NT2/D1 (cell line): ENCODE data around the gene UPK3A.

Experiments
- SUZ12 ChIP-seq: IDR thresholded peaks from 2 replicates; pipeline ENCODE4 v1.6.1; 2011; ENCODE audit not compliant: insufficient read length, insufficient read depth; ENCODE audit errors: extremely low read depth
- YY1 ChIP-seq: IDR thresholded peaks from 2 replicates; pipeline ENCODE4 v1.6.1; 2011; ENCODE audit not compliant: insufficient read length, insufficient read depth
- ZNF274 ChIP-seq: IDR thresholded peaks from 2 replicates; pipeline ENCODE4 v1.6.1; 2011; ENCODE audit warnings: mild to moderate bottlenecking, low read depth, low read length

DNA sequence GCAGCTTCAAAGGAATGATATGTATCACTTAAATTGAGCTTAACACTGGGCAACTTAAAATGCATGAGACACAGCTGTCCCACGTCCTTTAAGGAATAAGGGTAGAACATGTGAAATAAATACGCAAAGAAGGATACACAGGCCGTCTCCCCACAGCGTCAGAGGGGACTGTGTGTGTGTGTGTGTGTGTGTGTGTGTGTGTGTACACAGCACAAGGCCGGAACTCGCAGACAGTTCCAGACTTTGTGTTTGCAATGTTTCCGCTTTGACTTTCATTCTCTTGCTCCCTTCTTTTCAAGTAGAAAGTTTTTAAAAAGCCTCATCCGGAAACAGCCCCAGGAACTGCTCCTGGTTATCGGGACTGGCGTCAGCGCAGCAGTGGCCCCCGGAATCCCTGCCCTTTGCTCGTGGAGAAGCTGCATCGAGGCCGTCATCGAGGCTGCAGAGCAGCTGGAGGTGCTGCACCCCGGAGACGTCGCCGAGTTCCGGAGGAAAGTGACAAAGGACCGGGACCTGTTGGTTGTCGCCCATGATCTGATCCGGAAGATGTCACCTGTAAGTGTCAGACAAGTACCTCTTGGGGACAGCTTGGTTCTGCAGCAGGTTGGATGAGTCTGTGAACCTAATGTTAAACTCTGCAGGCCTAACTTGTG lies 38.2 kb downstream of the UPK3A start:
- no peak for TF ChIP-seq ZNF274
- TF ChIP-seq YY1, result no peak
- TF ChIP-seq SUZ12, result no peak
